ENCODE results near the gene C2CD4C.
"Not testable (repeated sequence)": the region's sequence is repeated elsewhere in the genome, so short reads cannot be mapped to it uniquely, and the experiment has no call there.

The C2CD4C gene

DNA sequence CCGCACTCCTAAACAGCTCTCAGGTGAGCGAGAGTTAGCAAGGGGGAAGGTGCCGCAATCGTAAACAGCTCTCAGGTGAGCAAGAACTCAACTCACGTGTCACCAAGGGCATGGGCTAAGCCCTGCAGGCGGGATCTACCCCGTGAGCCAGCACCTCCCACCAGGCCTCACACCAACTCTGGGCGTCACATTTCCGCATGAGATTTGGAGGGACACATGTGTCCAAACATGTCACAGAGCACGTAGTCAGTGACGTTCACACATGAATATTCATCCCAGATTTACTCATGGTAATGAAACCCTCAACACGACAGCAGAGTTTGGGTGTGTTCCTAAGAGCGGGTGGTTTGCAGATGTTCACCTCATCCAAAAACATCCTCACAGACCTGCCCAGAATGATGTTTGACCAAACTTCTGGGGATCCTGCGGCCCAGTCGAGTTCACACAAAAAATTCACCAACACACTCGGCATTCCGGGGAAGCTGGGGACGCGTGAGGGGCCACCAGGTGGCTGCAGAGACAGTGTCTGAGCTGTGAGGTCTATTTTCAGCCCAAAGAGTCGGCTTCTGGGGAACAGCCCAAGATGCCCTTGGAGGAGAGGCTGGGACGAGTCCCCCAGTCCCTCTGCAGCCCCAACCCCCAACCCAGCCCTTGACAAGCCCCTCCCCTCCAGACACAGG, 19.6 kb downstream of the C2CD4C start:
- DNase-seq (ENCODE audit: low read depth in 1 of 2, low spot score in 1 of 2): no peak
- in situ Hi-C loops (cut with HindIII; ENCODE audit: low pct_unique_long_range_greater_than_20kb, low sequenced_read_pairs): no loop called here
- TF ChIP-seq JUND (IDR thresholded peaks at IDR 0.05; ENCODE audit: low read depth): no peak

DNA sequence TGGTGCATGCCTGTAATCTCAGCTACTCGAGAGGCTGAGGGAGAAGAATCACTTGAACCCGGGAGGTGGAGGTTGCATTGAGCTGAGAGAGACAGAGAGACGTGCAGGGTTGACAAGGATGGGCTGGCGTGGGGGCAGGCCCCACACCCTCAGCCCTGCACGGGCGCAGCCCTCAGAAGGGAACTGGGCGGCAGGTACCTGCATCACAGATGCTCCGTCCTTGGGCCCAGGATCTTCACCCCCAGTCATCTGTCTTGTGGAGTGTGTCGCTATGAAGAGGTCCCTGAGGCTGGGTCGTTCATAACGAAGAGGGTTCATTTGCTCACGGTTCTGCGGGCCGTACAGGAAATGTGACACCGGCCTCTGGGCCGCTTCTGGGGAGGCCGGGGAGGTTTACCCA, 20.3 kb downstream of the C2CD4C start:
- in situ Hi-C loops (cut with HindIII; ENCODE audit: low pct_unique_long_range_greater_than_20kb, low sequenced_read_pairs): no loop called here
- DNase-seq (ENCODE audit: low read depth in 1 of 2, low spot score in 1 of 2): no peak
- no peak for TF ChIP-seq JUND (IDR thresholded peaks at IDR 0.05; ENCODE audit: low read depth)

DNA sequence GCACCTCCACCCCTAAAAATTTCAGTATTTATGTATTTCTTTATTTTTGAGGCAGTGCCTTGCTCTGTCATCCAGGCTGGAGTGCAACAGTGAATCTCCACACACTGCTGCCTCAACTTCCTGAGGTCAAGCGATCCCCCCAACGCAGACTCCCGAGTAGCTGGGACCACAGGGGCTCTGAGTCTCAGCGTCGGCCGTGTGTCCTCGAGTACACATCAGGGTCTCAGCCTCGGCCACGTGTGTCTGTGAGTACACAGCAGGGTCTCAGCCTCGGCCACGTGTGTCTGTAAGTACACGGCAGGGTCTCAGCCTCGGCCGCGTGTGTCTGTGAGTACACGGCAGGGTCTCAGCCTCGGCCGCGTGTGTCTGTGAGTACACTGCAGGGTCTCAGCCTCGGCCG, 21.2 kb downstream of the C2CD4C start:
- DNase-seq (ENCODE audit: low read depth in 1 of 2, low spot score in 1 of 2): no peak
- in situ Hi-C loops (cut with HindIII; ENCODE audit: low pct_unique_long_range_greater_than_20kb, low sequenced_read_pairs): no loop called here
- no peak for TF ChIP-seq JUND (IDR thresholded peaks at IDR 0.05; ENCODE audit: low read depth)

DNA sequence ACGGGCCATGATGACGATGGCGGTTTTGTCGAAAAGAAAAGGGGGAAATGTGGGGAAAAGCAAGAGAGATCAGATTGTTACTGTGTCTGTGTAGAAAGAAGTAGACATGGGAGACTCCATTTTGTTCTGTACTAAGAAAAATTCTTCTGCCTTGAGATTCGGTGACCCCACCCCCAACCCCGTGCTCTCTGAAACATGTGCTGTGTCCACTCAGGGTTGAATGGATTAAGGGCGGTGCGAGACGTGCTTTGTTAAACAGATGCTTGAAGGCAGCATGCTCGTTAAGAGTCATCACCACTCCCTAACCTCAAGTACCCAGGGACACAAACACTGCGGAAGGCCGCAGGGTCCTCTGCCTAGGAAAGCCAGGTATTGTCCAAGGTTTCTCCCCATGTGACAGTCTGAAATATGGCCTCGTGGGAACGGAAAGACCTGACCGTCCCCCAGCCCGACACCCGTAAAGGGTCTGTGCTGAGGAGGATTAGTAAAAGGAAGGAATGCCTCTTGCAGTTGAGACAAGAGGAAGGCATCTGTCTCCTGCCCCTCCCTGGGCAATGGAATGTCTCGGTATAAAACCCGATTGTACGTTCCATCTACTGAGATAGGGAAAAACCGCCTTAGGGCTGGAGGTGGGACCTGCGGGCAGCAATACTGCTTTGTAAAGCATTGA, 22.2 kb downstream of the C2CD4C start:
- in situ Hi-C loops (cut with HindIII; ENCODE audit: low pct_unique_long_range_greater_than_20kb, low sequenced_read_pairs); DNase-seq (ENCODE audit: low read depth in 1 of 2, low spot score in 1 of 2): not testable (repeated sequence)

DNA sequence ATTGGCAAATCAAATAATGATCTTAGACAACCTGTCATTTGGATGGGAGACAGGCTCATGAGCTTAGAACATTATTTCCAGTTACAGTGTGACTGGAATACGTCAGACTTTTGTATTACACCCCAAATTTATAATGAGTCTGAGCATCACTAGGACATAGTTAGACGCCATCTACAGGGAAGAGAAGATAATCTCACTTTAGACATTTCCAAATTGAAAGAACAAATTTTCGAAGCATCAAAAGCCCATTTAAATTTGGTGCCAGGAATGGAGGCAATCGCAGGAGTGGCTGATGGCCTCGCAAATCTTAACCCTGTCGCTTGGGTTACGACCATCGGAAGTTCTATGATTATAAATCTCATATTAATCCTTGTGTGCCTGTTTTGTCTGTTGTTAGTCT, 22.8 kb downstream of the C2CD4C start:
- DNase-seq (ENCODE audit: low read depth in 1 of 2, low spot score in 1 of 2); in situ Hi-C loops (cut with HindIII; ENCODE audit: low pct_unique_long_range_greater_than_20kb, low sequenced_read_pairs): not testable (repeated sequence)

DNA sequence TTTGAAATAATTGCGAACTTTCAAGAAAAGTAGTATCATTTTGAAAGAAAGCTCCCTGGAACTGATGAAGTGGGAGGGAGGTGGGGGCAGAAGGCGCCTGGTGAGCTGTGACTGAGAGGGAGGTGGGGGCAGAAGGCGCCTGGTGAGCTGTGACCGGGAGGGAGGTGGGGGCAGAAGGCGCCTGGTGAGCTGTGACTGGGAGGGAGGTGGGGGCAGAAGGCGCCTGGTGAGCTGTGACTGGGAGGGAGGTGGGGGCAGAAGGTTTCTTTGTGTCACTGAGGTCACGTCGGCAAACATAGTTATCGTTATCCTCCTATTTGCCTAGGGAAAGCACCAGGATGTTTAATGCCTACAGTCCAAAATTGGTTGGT, 24.2 kb downstream of the C2CD4C start:
- no peak for DNase-seq (ENCODE audit: low read depth in 1 of 2, low spot score in 1 of 2)
- in situ Hi-C loops (cut with HindIII; ENCODE audit: low pct_unique_long_range_greater_than_20kb, low sequenced_read_pairs): no loop called here
- no peak for TF ChIP-seq JUND (IDR thresholded peaks at IDR 0.05; ENCODE audit: low read depth)

DNA sequence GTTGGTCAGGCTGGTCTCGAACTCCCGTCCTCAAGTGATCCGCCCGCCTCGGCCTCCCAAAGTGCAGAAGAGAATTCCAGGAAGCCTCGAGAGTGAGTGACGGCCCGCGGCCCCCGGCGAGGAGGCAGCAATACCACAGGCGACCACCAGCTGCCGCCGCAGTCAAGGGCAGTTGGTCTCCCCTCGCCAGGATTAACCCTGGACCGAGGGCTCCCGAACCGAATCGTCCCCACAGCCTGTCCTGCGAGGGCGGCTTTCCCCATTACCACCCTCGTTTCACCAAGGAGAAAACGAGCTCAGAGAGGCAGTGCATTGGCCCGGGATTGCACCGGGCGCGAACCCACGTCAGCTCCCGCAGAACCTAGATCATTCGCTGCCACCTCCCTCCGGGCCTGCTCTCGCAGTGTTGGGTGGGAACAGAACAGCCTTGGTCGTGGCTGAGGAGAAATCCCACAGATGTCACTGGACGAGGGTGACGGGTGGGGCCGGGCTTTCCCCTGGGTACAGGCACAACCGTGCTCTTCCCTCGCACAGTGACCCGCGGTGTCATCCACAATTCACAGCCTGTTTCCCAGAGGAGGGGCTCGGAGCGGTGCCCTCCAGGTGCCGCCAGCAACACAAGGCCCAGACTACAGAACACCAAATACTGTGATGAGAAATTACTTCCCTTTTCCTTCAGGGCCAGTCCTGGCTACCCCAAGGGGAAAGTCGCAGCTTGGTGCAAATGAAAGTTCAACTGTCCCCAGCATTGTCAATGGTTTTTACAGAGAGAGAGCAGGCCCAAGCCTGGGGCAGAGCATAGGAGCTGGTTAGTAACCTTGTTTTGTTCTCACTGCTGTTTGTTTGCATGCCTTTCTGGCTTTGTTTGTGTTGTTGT, 24.8 kb downstream of the C2CD4C start:
- no peak for DNase-seq (ENCODE audit: low read depth in 1 of 2, low spot score in 1 of 2)
- in situ Hi-C loops (cut with HindIII; ENCODE audit: low pct_unique_long_range_greater_than_20kb, low sequenced_read_pairs): no loop called here
- TF ChIP-seq JUND (IDR thresholded peaks at IDR 0.05; ENCODE audit: low read depth): no peak

DNA sequence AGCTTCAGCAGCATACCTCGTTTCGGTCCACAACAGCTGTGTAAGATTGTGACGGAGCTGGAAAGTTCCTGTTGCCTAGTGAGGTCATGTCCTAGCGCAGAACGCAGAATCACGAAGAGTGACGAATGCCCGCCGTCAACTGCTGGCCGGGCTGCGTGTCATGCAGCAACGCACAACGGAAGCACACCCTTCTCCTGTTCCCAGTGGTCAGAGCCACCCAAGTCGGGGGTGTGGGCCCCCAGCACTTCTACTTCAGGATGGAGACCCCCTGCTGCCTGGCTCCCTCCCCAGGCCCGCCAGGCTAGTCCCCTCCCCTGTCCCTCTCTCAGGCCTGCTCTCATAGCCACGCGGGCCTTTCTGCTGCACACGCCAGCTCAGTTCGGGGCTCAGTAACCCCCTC, 25.9 kb downstream of the C2CD4C start:
- no peak for TF ChIP-seq JUND (IDR thresholded peaks at IDR 0.05; ENCODE audit: low read depth)
- no peak for DNase-seq (ENCODE audit: low read depth in 1 of 2, low spot score in 1 of 2)
- in situ Hi-C loops (cut with HindIII; ENCODE audit: low pct_unique_long_range_greater_than_20kb, low sequenced_read_pairs): no loop called here

DNA sequence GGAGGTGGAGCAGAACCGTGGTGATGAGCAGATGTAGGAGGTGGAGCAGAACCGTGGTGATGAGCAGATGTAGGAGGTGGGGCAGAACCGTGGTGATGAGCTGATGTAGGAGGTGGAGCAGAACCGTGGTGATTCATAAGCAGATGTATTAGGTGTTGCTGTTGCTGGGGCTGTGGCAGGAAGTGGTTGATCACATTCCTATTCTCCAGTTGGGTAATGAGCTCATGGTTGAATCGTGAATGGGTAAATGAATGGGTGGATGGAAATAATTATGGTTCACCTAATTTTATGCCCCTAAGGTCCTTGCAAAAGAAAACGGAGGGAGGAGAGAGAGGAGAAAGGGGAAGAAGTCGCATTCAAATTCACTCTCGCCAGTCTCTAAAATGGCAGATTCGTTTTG, 26.4 kb downstream of the C2CD4C start:
- in situ Hi-C loops (cut with HindIII; ENCODE audit: low pct_unique_long_range_greater_than_20kb, low sequenced_read_pairs); DNase-seq (ENCODE audit: low read depth in 1 of 2, low spot score in 1 of 2): not testable (repeated sequence)

DNA sequence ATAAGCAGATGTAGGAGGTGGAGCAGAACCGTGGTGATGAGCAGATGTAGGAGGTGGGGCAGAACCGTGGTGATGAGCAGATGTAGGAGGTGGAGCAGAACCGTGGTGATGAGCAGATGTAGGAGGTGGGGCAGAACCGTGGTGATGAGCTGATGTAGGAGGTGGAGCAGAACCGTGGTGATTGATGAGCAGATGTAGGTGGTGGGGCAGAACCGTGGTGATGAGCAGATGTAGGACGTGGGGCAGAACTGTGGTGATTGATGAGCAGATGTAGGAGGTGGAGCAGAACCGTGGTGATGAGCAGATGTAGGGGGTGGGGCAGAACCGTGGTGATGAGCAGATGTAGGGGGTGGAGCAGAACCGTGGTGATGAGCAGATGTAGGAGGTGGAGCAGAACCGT, 27.0 kb downstream of the C2CD4C start:
- DNase-seq (ENCODE audit: low read depth in 1 of 2, low spot score in 1 of 2); in situ Hi-C loops (cut with HindIII; ENCODE audit: low pct_unique_long_range_greater_than_20kb, low sequenced_read_pairs): not testable (repeated sequence)

DNA sequence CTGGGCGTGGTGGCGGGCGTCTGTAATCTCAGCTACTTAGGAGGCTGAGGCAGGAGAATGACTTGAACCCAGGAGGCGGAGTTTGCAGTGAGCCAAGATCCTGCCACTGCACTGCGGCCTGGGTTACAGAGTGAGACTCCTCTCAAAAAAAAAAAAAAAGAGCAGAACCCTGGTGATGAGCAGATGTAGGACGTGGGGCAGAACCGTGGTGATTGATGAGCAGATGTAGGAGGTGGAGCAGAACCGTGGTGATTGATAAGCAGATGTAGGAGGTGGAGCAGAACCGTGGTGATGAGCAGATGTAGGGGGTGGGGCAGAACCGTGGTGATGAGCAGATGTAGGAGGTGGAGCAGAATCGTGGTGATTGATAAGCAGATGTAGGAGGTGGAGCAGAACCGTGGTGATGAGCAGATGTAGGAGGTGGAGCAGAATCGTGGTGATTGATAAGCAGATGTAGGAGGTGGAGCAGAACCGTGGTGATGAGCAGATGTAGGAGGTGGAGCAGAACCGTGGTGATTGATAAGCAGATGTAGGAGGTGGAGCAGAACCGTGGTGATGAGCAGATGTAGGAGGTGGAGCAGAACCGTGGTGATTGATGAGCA, 28.2 kb downstream of the C2CD4C start:
- DNase-seq (ENCODE audit: low read depth in 1 of 2, low spot score in 1 of 2); in situ Hi-C loops (cut with HindIII; ENCODE audit: low pct_unique_long_range_greater_than_20kb, low sequenced_read_pairs): not testable (repeated sequence)

DNA sequence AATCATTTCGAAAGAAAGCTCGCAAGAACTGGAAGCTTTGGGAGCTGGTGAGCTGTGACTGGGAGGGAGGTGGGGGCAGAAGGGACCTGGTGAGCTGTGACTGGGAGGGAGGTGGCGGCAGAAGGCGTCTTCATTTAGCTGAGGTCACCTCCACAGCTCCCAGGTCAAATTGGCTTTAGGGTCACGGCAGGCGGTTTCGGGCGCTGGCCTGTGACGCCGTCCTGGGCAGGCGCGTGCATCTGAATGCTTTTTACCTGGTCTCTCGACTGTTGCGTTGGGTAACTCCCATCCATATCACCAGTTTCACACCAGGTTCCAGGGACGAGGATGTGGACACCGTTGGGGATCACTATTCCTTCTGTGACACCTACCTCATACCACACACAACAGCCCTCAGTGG, 29.2 kb downstream of the C2CD4C start:
- TF ChIP-seq JUND (IDR thresholded peaks at IDR 0.05; ENCODE audit: low read depth): no peak
- in situ Hi-C loops (cut with HindIII; ENCODE audit: low pct_unique_long_range_greater_than_20kb, low sequenced_read_pairs): no loop called here
- DNase-seq (ENCODE audit: low read depth in 1 of 2, low spot score in 1 of 2): no peak

DNA sequence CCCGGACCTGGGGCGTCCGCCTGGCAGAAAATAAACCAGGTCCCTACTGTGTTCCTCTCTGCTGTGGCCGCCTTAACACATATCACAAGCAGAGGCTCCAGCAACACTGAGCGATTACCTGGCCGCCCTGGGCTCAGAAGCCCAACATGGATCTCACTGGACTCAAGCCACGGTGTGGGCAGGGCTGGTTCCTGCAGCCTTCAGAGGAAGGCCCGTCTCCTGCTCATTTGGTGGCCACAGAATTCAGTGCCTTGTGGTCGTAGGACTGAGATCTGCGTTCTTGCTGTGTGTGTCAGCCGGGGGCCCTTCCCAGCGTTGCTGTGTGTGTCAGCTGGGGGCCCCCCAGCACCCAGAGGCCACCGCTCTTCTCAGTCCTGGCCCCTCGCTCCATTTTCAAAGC, 30.2 kb downstream of the C2CD4C start:
- no peak for DNase-seq (ENCODE audit: low read depth in 1 of 2, low spot score in 1 of 2)
- no peak for TF ChIP-seq JUND (IDR thresholded peaks at IDR 0.05; ENCODE audit: low read depth)
- in situ Hi-C loops (cut with HindIII; ENCODE audit: low pct_unique_long_range_greater_than_20kb, low sequenced_read_pairs): no loop called here
